GM18519 (cell line): ENCODE data around the gene KLHL29.

Experiments used
- ATAC-seq: cut with Tn5 transposase; IDR thresholded peaks from one replicate; pipeline ENCODE4 v1.9.1; 2021; ENCODE audit warnings: mild to moderate bottlenecking, moderate library complexity; ENCODE audit not compliant: unreplicated experiment, low FRiP score

Gene KLHL29

DNA sequence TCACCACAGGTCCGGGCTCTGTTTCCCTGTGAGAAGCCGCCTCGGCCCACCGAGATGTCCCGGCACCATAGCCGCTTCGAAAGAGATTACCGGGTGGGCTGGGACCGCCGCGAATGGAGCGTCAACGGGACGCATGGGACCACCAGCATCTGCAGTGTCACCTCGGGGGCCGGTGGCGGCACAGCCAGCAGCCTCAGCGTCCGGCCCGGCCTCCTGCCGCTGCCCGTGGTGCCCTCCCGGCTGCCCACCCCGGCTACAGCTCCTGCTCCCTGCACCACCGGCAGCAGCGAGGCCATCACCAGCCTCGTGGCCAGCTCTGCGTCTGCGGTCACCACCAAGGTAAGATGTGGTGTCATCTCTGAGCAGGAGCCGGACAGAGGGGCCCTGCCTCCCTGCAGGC lies 177.2 kb downstream of the KLHL29 start:
- no peak for ATAC-seq

GRCh38 chr2:23563151-23563550 lies 178.2 kb downstream of the KLHL29 start:
- ATAC-seq: no peak

- no peak for ATAC-seq
These were observed 179.0 kb downstream of the KLHL29 start for GRCh38 chr2:23563673-23564614.

DNA sequence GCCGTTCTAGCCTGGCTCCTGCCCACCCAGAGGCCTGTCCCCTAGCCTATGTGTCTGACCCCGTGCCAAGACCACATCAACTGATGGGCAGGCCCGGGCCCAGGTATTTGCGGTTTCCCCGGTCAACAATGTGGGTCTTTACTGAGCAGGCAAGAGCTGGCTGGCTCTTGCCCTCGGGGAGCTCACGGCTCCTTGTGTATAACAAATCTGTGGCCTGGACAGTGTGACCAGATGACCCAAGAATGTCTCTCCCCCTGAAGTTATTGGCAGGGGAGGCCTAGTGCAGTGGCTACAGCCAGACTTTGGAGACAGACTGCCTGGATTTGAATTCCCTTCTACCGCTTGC lies 179.6 kb downstream of the KLHL29 start:
- no peak for ATAC-seq

GRCh38 chr2:23565374-23565773 lies 180.4 kb downstream of the KLHL29 start:
- no peak for ATAC-seq

DNA sequence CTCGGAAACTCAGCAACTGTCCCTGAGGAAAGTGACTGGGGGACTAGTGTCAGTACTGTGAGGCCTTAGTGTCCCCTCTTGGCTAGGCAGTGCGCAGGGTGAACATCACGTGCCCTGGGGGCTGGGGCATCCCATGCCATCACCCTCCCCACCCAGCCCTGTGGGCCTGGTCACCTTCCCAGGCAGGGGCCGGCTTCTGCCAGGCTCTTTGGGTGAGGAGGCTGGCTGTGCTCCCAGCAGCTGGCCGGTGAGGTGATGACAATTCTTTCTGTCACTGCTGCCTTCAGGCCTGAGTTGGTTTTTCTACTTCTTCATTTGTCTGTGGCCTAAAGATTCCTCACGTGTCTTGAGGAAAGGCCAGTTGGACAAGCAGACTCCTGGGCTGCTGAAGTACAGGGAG lies 180.8 kb downstream of the KLHL29 start:
- no peak for ATAC-seq

GRCh38 chr2:23566241-23567142 lies 181.5 kb downstream of the KLHL29 start:
- no peak for ATAC-seq

DNA sequence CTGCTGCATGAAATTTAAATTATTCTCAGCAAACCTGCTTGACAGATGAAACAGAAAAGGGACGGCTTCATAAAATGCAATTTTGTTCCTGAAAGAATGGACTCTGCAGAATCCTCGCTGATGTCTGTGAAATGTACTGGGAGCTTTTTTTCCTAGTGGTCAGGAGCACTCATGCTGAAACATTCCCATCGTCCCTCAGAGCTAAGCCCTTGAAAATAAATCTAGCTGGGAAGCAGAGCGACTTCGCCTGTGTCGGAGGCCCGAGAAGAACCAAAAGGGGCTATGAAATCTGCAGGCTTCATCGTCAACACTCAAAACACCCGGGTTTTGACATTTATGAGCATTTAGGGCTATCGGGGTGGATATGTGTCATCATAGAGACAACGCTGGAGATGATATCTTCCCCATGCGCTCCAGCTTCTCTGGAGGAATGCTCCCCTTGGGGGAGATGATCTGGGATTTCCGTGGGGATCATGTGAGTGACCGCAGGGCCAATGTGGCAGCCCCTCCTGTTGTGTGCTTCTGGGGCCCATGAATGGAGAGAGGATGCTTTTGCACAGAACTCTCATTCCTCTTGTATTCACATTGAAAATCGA lies 182.3 kb downstream of the KLHL29 start:
- no peak for ATAC-seq

DNA sequence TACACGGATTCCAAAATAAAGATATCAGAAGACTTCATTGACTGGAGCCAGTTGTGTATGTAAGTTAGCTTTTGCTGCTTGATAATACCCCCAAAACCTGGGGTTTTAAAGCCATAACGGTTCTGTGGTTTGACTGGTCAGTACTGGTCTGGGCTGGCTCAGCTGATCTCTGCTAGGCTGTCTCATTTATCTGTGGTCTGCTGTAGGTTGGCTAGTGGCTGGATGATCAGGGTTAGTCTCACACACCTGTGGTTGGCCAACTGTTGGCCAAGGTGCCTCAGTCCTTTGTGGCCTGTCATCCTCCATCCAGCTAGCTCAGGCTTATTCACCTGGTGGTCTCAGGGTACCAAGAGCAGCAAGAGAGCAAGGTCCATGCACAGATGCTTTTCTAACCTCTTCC lies 183.2 kb downstream of the KLHL29 start:
- no peak for ATAC-seq

GRCh38 chr2:23568626-23569190 lies 183.7 kb downstream of the KLHL29 start:
- no peak for ATAC-seq

GRCh38 chr2:23569761-23570365 lies 184.9 kb downstream of the KLHL29 start:
- no peak for ATAC-seq

DNA sequence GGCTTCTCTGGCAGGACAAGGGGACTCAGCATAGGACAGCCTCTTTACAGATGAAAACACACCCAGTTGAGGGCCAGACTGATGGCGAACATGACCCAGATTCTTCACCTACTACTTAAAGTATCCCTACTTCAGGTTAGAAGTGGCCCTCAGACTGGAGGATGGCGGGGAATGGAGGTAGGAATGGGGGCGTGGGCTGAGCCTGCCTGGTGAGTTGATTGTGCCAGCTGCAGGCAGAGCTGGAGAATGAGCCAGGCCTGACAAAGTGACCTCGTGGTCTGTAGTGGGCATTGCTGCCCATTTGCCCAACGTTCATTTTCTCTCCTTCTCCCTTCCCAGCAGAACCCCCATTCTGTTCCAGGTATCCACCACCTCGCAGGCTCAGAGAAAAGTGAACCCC lies 186.1 kb downstream of the KLHL29 start:
- no peak for ATAC-seq

DNA sequence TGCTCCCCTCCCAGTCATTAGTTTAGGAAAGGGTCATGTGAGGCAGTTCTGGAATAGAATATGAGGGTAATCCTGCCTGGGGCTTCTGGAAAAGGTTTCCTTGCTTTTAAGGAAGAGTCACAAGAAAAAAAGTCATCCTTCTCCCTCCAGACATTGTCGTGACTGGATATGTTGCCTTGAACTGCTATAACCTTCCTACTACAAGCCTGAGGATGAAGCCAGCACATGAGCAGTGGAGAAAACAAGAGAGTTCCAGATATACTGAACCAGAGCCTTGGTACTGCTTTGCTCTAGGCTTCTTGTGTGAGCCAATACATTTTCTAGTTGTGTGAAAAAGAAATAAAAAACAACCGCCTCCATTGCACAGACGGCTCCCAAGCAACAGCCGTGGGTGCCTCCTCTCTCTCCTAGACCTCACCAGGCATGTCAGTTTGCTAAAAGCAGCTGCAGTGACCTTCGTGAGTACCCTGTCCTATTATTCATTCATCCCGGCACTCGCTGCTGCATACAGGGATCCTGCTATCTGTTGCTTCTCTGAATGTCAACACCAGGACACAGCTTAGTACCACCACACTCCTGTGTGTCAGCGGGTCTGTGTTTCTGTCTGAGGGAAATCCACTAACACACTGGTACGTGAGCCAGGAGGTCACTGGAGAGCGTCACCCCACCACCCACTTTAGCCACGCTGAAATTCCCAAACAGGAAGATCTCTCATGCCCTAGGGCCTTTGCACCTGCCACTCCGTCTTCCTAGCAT lies 186.7 kb downstream of the KLHL29 start:
- ATAC-seq: no peak

- no peak for ATAC-seq
These were observed 190.1 kb downstream of the KLHL29 start for GRCh38 chr2:23574919-23575654.

- ATAC-seq: no peak
These were observed 194.1 kb downstream of the KLHL29 start for GRCh38 chr2:23578964-23579671.

GRCh38 chr2:23579674-23580073 lies 194.7 kb downstream of the KLHL29 start:
- no peak for ATAC-seq

DNA sequence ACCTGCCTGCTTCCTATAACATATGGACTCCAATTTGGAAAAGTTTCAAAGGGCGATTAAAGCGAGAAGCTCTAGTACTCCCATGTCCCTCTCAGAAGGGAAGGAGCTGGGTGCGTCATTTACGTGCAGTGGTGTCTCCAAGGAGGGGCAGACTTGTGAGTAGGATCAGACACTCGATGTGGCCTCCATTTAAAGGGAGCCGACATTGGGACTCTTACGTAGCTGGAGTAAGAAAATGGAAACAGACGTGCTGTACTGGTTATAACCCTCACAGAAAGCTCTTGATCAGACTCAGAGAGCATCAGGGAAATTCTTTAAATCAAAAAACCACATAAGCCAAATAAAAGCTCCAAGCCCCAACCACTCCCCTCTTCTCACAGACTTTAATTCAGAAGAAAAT lies 198.5 kb downstream of the KLHL29 start:
- no peak for ATAC-seq

DNA sequence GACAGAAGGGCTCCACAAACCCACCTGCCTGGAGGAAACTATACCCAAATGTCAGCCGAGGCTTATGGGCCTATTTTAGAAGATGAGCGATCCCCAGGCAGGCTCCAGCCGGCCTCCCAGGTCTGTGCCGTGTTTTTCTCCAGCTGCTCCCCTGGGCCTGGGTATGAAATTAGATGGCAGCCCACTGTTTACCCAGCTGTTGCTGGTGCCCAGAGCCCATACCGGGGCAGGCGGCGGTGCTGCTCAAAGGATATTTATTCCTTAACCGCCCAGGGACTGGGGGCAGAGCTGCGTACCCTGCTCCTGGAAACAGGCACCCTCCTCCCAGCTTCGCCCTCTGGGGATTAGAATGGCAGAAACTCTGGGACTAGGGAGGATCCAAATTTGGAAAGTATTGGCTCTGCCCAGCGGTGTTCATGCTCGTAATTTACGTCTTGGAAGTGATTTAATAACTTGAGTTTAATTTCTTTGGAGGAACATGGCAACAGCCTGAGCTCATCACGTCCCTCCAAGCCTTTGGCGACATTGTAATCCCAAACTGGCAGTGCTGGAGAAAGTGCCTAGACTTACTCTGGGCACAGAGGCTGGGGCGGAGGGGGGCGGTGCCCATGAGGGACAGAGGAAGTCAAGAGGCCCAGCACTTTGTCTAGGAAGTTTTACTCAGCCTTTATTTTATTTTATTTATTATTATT lies 199.2 kb downstream of the KLHL29 start:
- no peak for ATAC-seq
